GM12864 (cell line): ENCODE data around the gene ZNF32.
"Not testable (repeated sequence)": the region's sequence is repeated elsewhere in the genome, so short reads cannot be mapped to it uniquely, and the experiment has no call there.

ENCODE experiments used
- DNase-seq: peaks from one replicate; pipeline ENCODE4 v3.0.0-alpha.2; 2011; ENCODE audit warnings: low read depth
- H3K4me3 ChIP-seq: 2 replicates; pipeline ENCODE4 v1.5.1; 2011; ENCODE audit warnings: mild to moderate bottlenecking, low read depth, low read length, control low read depth
- CTCF ChIP-seq: IDR thresholded peaks from 2 replicates; pipeline ENCODE4 v1.5.1; 2011; ENCODE audit warnings: low read depth, mild to moderate bottlenecking, moderate library complexity, low read length, control low read depth, inconsistent platforms; ENCODE audit errors: missing control alignments

Gene ZNF32

GRCh38 chr10:43619368-43619767 is 29.3 kb downstream of the ZNF32 start:
- no peak overlapping the region for H3K4me3 ChIP-seq
- TF ChIP-seq CTCF: no peak
- DNase-seq: no peak

- TF ChIP-seq CTCF: no peak
- DNase-seq: no peak
- H3K4me3 ChIP-seq: no peak overlapping the region
Measured at GRCh38 chr10:43616697-43617370, 31.8 kb downstream of the ZNF32 start.

DNA sequence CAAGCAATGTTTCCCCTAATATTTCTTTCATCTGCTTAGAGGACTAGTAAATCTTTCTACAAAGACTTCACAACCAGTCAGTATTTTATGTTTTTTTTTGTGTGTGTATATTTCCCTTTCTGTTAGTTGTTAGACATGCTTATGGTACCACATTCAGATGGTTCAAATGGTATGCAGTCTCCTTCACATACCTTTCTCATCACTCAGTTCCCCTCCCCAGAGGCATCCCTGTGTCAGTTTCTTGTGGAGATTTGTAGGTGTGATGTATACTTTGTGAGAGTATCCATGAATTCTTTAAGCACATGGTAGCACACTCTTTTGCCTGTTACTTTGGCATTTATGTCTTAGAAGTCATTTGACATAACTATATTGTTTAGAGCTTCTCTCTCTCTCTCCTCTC is 38.0 kb downstream of the ZNF32 start:
- DNase-seq: no peak
- no peak for TF ChIP-seq CTCF
- no peak overlapping the region for H3K4me3 ChIP-seq

DNA sequence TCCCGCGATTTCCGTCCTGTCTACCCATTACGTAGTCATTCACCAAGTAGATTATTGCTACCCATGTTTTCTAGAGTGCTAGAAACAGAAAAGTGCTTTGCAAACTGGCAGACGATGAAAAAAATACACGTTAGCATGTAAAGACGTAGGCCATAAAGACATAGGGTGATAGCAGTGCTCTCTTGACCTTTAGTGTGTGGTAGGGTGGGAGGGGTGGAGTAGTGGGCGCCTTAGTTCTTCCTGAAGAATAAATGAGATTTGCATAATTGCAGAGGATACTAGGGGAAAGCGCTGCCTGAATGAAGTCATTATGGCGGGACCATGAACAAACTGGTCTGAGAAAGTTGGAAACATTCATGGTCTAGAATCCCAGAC is 41.5 kb downstream of the ZNF32 start:
- TF ChIP-seq CTCF: no peak
- DNase-seq: no peak
- peak overlapping the region; percentile 87 for H3K4me3 ChIP-seq

DNA sequence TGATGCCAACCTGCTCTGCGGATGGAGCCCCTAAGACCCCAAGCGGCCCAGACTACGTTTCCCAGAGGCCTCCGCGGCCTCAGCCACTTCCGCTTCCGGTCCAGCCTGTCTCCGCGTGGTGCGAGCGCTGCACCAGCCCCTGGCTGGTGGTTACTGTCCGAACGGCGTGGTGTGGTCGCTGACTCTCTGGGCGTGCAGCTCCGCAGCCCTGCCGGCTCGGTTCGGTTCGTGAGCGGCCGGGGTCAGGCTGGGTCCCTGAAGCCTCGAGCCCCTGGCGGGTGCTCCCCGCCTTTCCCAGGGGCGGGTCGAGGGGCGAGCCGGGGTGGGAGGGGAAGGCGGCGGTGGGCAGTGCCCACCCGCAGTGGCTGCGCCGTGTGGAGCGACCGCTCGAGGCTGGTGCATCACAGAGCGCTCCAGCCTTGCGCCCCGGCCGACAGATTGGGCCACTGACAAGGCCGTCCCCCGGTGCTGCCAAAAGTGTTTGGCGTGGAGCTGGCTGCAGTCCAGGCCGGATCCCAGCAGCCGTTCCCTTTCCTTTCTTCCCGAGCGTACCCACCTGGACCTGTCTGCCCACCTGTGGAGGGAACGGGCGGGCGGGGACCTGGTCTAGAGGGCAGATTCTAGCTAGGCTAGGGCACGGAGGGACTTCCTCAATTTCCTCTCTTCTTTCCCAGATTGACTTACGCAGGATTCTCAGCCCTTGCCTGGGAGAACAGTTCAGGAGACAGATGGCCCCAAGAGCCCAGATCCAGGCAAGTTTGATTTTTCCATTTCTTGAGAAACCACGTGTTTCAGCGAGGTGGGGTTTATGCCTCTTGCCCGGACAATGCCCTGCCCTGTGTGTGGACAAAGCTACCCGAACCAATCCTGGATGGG is 42.1 kb downstream of the ZNF32 start, which contains the start of gene ZNF485:
ZNF485 (plus strand) TSS at position 116 of the 876 bp plus-strand sequence; CDS start at position 729, 613 bp downstream.
- DNase-seq: peak; percentile 45
- TF ChIP-seq CTCF: no peak
- H3K4me3 ChIP-seq: peak within 1 kb of the TSS; percentile 87

DNA sequence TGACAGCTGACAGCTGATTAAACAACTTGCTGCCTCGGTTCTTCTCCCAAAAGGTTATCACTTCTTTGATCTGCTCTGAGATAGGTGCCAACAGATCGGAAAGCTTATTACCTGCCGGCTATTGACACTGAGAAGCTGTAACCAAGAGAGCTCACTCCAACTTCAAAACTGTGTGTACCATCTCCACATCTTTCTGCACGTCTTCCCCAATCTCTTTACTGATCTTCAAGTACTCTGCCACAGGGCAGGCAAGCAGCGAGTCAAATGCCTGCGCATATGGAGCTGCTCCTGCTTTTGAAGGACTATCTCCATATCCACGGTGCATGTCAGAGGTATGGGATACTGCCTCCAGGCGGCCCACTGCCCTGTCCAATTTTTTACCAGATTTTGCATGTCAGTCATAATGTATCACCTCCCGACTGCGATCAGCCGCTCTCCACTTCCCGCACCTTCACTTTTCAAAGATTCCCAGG is 42.8 kb downstream of the ZNF32 start:
- DNase-seq: no peak
- peak overlapping the region; percentile 87 for H3K4me3 ChIP-seq
- no peak for TF ChIP-seq CTCF

DNA sequence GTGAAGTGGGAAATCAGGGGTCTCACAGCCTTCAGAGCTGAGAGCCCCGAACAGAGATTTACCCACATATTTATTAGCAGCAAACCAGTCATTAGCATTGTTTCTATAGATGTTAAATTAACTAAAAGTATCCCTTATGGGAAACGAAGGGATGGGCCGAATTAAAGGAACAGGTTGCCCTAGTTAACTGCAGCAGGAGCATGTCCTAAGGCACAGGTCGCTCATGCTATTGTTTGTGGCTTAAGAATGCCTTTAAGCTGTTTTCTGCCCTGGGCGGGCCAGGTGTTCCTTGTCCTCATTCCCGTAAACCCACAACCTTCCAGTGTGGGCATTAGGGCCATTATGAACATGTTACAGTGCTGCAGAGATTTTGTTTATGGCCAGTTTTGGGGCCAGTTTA is 47.1 kb downstream of the ZNF32 start:
- not testable (repeated sequence) for DNase-seq, H3K4me3 ChIP-seq
